Fibroblast of skin of right quadriceps (primary cell): ENCODE results near the gene COA1.
"Not testable (repeated sequence)": the region's sequence is repeated elsewhere in the genome, so short reads cannot be mapped to it uniquely, and the experiment has no call there.

Experiments used
- DNase-seq: peaks from one replicate; pipeline ENCODE4 v3.0.0-alpha.2; 2013

COA1 gene

GRCh38 chr7:43625453-43625852, 103.9 kb downstream of the COA1 start:
- no peak for DNase-seq

- DNase-seq: no peak
Observed at GRCh38 chr7:43624156-43624555, 105.2 kb downstream of the COA1 start.

GRCh38 chr7:43621729-43622448, 107.4 kb downstream of the COA1 start:
- peak; percentile 68 for DNase-seq

GRCh38 chr7:43619213-43620012, 109.9 kb downstream of the COA1 start:
- DNase-seq: peak; percentile 25

GRCh38 chr7:43618073-43618472, 111.2 kb downstream of the COA1 start:
- no peak for DNase-seq

- no peak for DNase-seq
Observed at GRCh38 chr7:43616977-43617376, 112.3 kb downstream of the COA1 start.

- DNase-seq: no peak
Observed at GRCh38 chr7:43615558-43616145, 113.7 kb downstream of the COA1 start.

GRCh38 chr7:43612599-43613589, 116.4 kb downstream of the COA1 start:
- DNase-seq: peak; percentile 77

- DNase-seq: peak; percentile 20
Observed at GRCh38 chr7:43612128-43612527, 117.2 kb downstream of the COA1 start.

- no peak for DNase-seq
Observed at GRCh38 chr7:43609097-43609496, 120.2 kb downstream of the COA1 start.

GRCh38 chr7:43604251-43604650, 125.1 kb downstream of the COA1 start:
- DNase-seq: no peak

- DNase-seq: no peak
Observed at GRCh38 chr7:43602256-43602655, 127.1 kb downstream of the COA1 start.

- no peak for DNase-seq
Observed at GRCh38 chr7:43600056-43600455, 129.3 kb downstream of the COA1 start.

GRCh38 chr7:43596426-43596825, 132.9 kb downstream of the COA1 start:
- not testable (repeated sequence) for DNase-seq

GRCh38 chr7:43594020-43594419, 135.3 kb downstream of the COA1 start:
- no peak for DNase-seq

- DNase-seq: no peak
Observed at GRCh38 chr7:43593010-43593409, 136.3 kb downstream of the COA1 start.

- DNase-seq: no peak
Observed at GRCh38 chr7:43592326-43592725, 137.0 kb downstream of the COA1 start.

GRCh38 chr7:43591558-43592180, 137.7 kb downstream of the COA1 start:
- no peak for DNase-seq

GRCh38 chr7:43590862-43591557, 138.3 kb downstream of the COA1 start:
- DNase-seq: no peak

- DNase-seq: no peak
Observed at GRCh38 chr7:43589728-43590127, 139.6 kb downstream of the COA1 start.
